Esophagus squamous epithelium (tissue), 4 donors: ENCODE results near the gene BMERB1.

Experiments
- CTCF ChIP-seq, 6 experiments: fragments of 450-650 bp in 4 of 6; fragments of 200-600 bp in 2 of 6; sonication (generic) in 2 of 6; IDR thresholded peaks; one replicate each; pipeline ENCODE4 v1.5.1; 2016 to 2019; ENCODE audit warnings: antibody characterized with exemption in 6 of 6, mild to moderate bottlenecking in 4 of 6, moderate library complexity in 4 of 6
- POLR2A ChIP-seq, 4 donors: fragments of 450-650 bp; IDR thresholded peaks; one replicate each; pipeline ENCODE4 v1.6.1; 2017; ENCODE audit warnings: antibody characterized with exemption in 4 of 4, mild to moderate bottlenecking in 4 of 4, moderate library complexity in 3 of 4

- TF ChIP-seq CTCF (IDR thresholded peaks at IDR 0.05) (no peak), POLR2A (IDR thresholded peaks at IDR 0.05) (no peak)
Observed at GRCh38 chr16:15513156-15513555, 78.8 kb downstream of the BMERB1 start.
